H1 (cell line): ENCODE results near the gene OR52I2. TPM values are rescaled to one million over a fixed set of nuclear protein-coding genes. Genes with fewer than 3 reads are reported as not detected.

Source experiments
- GABPA ChIP-seq: IDR thresholded peaks from 2 replicates; pipeline ENCODE4 v1.6.1; 2011; ENCODE audit warnings: mild to moderate bottlenecking, low read length, moderate library complexity, borderline replicate concordance; ENCODE audit not compliant: insufficient read depth
- KDM5A ChIP-seq: fragments of 200-600 bp; IDR thresholded peaks from 2 replicates; pipeline ENCODE4 v1.7.1; 2012; ENCODE audit warnings: mild to moderate bottlenecking, low read length, inconsistent platforms, mixed read lengths
- NANOG ChIP-seq: IDR thresholded peaks from 2 replicates; pipeline ENCODE4 v1.6.1; 2011; ENCODE audit warnings: low read length, low read depth, mild to moderate bottlenecking, inconsistent platforms; ENCODE audit not compliant: insufficient read depth, poor library complexity, severe bottlenecking
- SP1 ChIP-seq: IDR thresholded peaks from 2 replicates; pipeline ENCODE4 v1.6.1; 2011; ENCODE audit warnings: low read depth, low read length
- polyA plus RNA-seq, 7 experiments: library from polyadenylated mRNA; depleted of rRNA in 3 of 7; stranded (reverse) in 5 of 7; unstranded in 2 of 7; fragments of >200 nt in 5 of 7; fragments of 200-250 nt in 2 of 7; gene quantifications; 1 replicate in 5 of 7; 2 replicates in 1 of 7; 4 replicates in 1 of 7; pipeline versions ENCODE4 v1.2.1 to v1.2.3, GENCODE V29; 2011 to 2013; ENCODE audit warnings: missing spikeins in 2 of 7, mixed read lengths in 2 of 7
- total RNA-seq: library from RNA; stranded (reverse); fragmentation: NEBNext Ultra II Directional; extraction: Animal tissue kit (Norgen Biotek cat#: 25700); gene quantifications from 2 replicates; pipeline ENCODE4 v1.2.1, GENCODE V29; 2021

Gene OR52I2
- total and polyA plus RNA-seq, 2 of the 8 experiments (the other 6 are each of a cell fraction or from before 2014, with no cell fraction given) = not detected

DNA sequence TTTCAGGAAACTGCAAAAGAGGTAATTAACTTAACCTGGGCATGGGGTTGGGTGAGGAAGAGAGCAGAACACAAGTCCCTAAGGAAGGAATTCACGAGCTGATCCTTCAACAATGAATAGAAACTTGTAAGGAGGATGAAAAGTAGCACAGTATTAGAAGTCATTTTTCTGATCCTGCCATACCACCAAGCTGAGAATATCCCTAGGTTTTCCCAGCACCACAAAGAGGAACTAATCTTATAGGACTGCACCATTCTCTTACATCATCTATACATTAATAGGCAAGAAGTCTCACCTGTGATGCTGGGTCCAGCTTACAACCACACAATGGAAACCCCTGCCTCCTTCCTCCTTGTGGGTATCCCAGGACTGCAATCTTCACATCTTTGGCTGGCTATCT, 12.2 kb downstream of the OR52I2 start, which contains the start of gene OR52I1 (continued):
- TF ChIP-seq NANOG = no peak
- TF ChIP-seq GABPA = no peak
- TF ChIP-seq SP1 = no peak
- TF ChIP-seq KDM5A = no peak
